ENCODE measurements around the gene SALL3.

SALL3 gene

GRCh38 chr18:78986018-78986481 is 6.4 kb downstream of the SALL3 start:
- ChIA-PET POLR2A (ENCODE audit: low non-redundant PET) (no interaction called here), CTCF (interaction anchor here (0.6 to 0.8 kb wide), 4 partner anchors 19 to 911 kb away, joined by 3 to 9 read pairs (median 4); no protein-coding TSS in a partner anchor)
- DNase-seq (ENCODE audit: low spot score): no peak
- peak; percentile 59 for TF ChIP-seq CTCF (conservative IDR thresholded peaks at IDR 0.05; ENCODE audit: low read depth)
- no peak overlapping the region for H3K27ac ChIP-seq

DNA sequence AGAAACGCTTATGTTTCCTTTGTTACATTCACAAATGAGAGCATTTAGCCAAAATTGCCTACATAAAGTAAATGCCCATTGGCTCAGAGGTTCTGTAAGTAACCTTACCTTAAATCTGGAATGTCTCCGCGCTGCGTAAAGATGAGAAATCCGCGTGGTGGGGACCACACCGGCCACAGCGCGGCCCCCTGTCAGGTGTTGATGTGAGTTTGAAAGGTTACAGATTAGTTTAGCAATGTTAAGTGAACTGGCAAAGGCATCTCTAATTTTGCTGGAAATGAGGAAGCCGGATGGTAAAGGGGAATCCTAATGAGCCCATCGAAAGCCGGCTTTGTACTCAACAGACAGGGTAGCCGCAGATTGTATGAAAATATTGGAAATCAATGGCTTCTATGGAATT is 11.8 kb downstream of the SALL3 start:
- POLR2A ChIA-PET (ENCODE audit: low non-redundant PET): no interaction called here

DNA sequence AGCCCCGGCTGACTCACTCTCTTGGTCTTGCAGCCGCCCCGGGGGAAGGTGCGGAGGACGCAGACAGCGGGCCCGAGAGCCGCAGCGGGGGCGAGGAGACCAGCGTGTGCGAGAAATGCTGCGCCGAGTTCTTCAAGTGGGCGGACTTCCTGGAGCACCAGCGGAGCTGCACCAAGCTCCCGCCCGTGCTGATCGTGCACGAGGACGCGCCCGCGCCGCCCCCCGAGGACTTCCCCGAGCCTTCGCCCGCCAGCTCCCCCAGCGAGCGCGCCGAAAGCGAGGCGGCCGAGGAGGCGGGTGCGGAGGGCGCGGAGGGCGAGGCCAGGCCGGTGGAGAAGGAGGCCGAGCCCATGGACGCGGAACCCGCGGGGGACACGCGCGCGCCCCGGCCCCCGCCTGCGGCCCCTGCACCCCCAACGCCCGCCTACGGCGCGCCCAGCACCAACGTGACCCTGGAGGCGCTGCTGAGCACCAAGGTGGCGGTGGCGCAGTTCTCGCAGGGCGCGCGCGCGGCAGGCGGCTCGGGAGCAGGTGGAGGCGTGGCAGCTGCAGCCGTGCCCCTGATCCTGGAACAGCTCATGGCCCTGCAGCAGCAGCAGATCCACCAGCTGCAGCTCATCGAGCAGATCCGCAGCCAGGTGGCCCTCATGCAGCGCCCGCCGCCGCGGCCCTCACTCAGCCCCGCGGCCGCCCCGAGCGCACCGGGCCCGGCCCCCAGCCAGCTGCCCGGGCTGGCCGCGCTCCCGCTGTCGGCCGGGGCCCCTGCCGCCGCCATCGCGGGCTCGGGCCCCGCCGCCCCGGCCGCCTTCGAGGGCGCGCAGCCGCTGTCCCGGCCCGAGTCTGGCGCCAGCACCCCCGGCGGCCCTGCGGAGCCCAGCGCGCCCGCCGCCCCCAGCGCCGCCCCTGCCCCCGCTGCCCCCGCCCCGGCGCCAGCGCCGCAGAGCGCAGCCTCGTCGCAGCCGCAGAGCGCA is 12.7 kb downstream of the SALL3 start:
- DNase-seq (ENCODE audit: low spot score): no peak
- POLR2A ChIA-PET (ENCODE audit: low non-redundant PET): no interaction called here
- no peak for TF ChIP-seq CTCF (conservative IDR thresholded peaks at IDR 0.05; ENCODE audit: low read depth)
- CTCF ChIA-PET: no interaction called here
- no peak overlapping the region for H3K27ac ChIP-seq

More for the DNA sequence above, 11.8 kb downstream of the SALL3 start:
- no peak for DNase-seq (ENCODE audit: low spot score)
- H3K27ac ChIP-seq: no peak overlapping the region
- CTCF ChIA-PET: no interaction called here
- no peak for TF ChIP-seq CTCF (conservative IDR thresholded peaks at IDR 0.05; ENCODE audit: low read depth)

GRCh38 chr18:78993014-78993926 is 13.7 kb downstream of the SALL3 start:
- POLR2A ChIA-PET (ENCODE audit: low non-redundant PET): no interaction called here
- CTCF ChIA-PET: no interaction called here
- no peak for DNase-seq (ENCODE audit: low spot score)
- TF ChIP-seq CTCF (conservative IDR thresholded peaks at IDR 0.05; ENCODE audit: low read depth): no peak
- H3K27ac ChIP-seq: no peak overlapping the region

DNA sequence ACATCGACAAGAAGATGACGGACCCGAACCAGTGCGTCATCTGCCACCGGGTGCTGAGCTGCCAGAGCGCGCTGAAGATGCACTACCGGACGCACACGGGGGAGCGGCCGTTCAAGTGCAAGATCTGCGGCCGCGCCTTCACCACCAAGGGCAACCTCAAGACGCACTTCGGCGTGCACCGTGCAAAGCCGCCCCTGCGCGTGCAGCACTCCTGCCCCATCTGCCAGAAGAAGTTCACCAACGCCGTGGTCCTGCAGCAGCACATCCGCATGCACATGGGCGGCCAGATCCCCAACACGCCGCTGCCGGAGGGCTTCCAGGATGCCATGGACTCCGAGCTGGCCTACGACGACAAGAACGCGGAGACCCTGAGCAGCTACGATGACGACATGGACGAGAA is 14.4 kb downstream of the SALL3 start:
- no peak overlapping the region for H3K27ac ChIP-seq
- CTCF ChIA-PET: no interaction called here
- POLR2A ChIA-PET (ENCODE audit: low non-redundant PET): no interaction called here
- no peak for TF ChIP-seq CTCF (conservative IDR thresholded peaks at IDR 0.05; ENCODE audit: low read depth)
- no peak for DNase-seq (ENCODE audit: low spot score)

DNA sequence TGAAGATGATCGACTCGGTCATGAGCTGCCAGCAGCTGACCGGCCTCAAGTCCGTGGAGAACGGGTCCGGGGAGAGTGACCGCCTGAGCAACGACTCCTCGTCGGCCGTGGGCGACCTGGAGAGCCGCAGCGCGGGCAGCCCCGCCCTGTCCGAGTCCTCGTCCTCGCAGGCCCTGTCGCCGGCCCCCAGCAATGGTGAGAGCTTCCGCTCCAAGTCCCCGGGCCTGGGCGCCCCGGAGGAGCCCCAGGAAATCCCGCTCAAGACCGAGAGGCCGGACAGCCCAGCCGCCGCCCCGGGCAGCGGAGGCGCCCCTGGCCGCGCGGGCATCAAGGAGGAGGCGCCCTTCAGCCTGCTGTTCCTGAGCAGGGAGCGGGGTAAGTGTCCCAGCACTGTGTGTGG is 14.9 kb downstream of the SALL3 start:
- ChIA-PET CTCF (no interaction called here), POLR2A (ENCODE audit: low non-redundant PET) (no interaction called here)
- no peak for DNase-seq (ENCODE audit: low spot score)
- TF ChIP-seq CTCF (conservative IDR thresholded peaks at IDR 0.05; ENCODE audit: low read depth): no peak
- no peak overlapping the region for H3K27ac ChIP-seq
